ENCODE data around the gene RRP8. TPM values are rescaled to one million over a fixed set of nuclear protein-coding genes. Genes with fewer than 3 reads are reported as not detected.
A peak's percentile ranks its signal among the peaks of the same experiment; 100 is the strongest.

RRP8 gene
- total and polyA plus RNA-seq, 2 experiments from 2014 or later = 15.3 to 26.1 TPM

DNA sequence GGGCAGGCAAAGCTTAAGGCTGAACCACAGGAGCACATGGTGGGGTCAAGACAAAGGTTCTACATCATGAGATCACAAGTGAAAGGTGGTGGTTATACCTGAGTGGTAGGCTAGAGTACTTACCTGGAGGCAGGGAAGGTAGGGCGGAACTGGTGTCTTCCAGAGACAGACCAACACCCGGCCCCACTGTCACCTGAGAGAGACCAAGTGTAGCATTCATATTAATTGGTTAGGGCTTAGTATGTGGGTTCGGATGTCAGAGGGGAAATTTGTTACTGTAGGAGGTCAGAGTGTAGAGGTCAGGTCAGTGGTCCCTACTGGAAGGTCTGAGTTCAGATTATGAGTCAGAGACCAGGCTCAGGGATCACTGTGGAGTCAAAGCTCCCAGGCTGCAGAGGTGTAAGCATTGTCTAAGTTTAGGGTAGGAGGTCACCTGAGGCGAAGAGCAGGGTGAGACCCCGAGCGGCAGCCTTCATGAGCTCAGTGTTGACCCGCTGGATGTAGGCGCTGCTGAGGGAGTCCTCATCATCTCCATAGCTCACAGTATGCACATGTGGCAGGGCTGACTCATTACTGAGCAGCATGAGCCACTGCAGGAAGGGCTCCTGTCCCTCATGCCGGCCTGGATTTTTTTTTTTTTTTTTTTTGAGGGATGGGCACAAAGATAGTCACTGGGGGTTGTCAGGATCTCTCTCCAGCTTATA, 12.6 kb upstream of the RRP8 start:
- Histone ChIP-seq H3K9me3 (ENCODE audit: low read depth) (no peaks in the 10 kb centered on the region), H3K27ac (no peak overlapping the region), H3K4me2 (no peak overlapping the region), H3K9me2 (replicated peaks; ENCODE audit: insufficient read depth) (no peaks in the 10 kb centered on the region), H2AFZ (no peak overlapping the region), H3K4me3 (no peak overlapping the region), H3K79me2 (peaks cover 21% of the 10 kb centered on the region), H4K20me1 (ENCODE audit: insufficient read depth, poor library complexity, severe bottlenecking) (no peaks in the 10 kb centered on the region), H3K36me3 (replicated peaks; ENCODE audit: insufficient read depth, low read depth) (no peaks in the 10 kb centered on the region), H3K4me1 (ENCODE audit: insufficient read depth) (peaks cover 18% of the 10 kb centered on the region), H3K27me3 (no peaks in the 10 kb centered on the region)
- TF ChIP-seq EZH2 (IDR thresholded peaks at IDR 0.05; ENCODE audit: borderline replicate concordance) (no peak), EZH2phosphoT487 (IDR thresholded peaks at IDR 0.05; ENCODE audit: low read depth, severe bottlenecking, unreplicated experiment) (no peak)
- 96% methylated on average over 8 of the region's 9 CpGs for WGBS (ENCODE audit: low lambda C conversion rate, missing lambda C conversion rate)
- no peak for DNase-seq (ENCODE audit: low spot score)

DNA sequence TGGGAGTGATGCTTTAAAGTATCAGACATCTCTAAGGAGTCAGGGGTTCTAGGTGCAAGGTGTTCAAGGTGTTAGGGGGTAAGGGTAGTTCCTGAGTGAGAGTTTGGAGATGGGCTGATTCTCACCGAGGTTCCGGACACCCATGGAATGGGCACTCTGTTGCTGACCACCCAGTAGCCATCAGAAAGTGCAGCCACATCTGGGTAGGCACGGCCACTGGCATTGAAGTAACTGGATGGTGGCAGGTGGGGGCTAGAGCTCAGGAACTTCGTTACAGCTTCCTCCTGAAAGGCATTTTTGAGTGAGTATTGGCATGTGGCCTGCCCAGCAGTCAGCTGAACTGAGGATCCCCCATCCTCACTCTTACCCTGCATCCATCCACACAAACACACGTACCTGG, 11.6 kb upstream of the RRP8 start:
- WGBS (ENCODE audit: low lambda C conversion rate, missing lambda C conversion rate) = 92% methylated on average over 5 of the region's 5 CpGs
- H3K27ac ChIP-seq = no peak overlapping the region
- peaks cover 25% of the 10 kb centered on the region for H3K79me2 ChIP-seq

GRCh38 chr11:6614446-6614845, 11.0 kb upstream of the RRP8 start:
- Histone ChIP-seq H4K20me1 (ENCODE audit: insufficient read depth, poor library complexity, severe bottlenecking) (no peaks in the 10 kb centered on the region), H3K27ac (no peak overlapping the region), H3K4me3 (no peak overlapping the region), H3K27me3 (no peaks in the 10 kb centered on the region), H3K36me3 (replicated peaks; ENCODE audit: insufficient read depth, low read depth) (no peaks in the 10 kb centered on the region), H3K79me2 (peaks cover 30% of the 10 kb centered on the region), H3K9me2 (replicated peaks; ENCODE audit: insufficient read depth) (no peaks in the 10 kb centered on the region), H3K4me1 (ENCODE audit: insufficient read depth) (peaks cover 18% of the 10 kb centered on the region), H3K9me3 (ENCODE audit: low read depth) (no peaks in the 10 kb centered on the region), H3K4me2 (no peak overlapping the region), H2AFZ (no peak overlapping the region)
- 91% methylated on average over 2 of the region's 2 CpGs for WGBS (ENCODE audit: low lambda C conversion rate, missing lambda C conversion rate)
- no peak for TF ChIP-seq CTCF (IDR thresholded peaks at IDR 0.05; ENCODE audit: poor library complexity)
- TF ChIP-seq EZH2 (IDR thresholded peaks at IDR 0.05; ENCODE audit: borderline replicate concordance) = no peak
- TF ChIP-seq EZH2phosphoT487 (IDR thresholded peaks at IDR 0.05; ENCODE audit: low read depth, severe bottlenecking, unreplicated experiment) = no peak
- no peak for DNase-seq (ENCODE audit: low spot score)

More for the DNA sequence above, 11.6 kb upstream of the RRP8 start:
- no peaks in the 10 kb centered on the region for H3K27me3 ChIP-seq
- H3K9me2 ChIP-seq (replicated peaks; ENCODE audit: insufficient read depth) = no peaks in the 10 kb centered on the region
- peaks cover 18% of the 10 kb centered on the region for H3K4me1 ChIP-seq (ENCODE audit: insufficient read depth)
- no peaks in the 10 kb centered on the region for H3K36me3 ChIP-seq (replicated peaks; ENCODE audit: insufficient read depth, low read depth)
- no peak for TF ChIP-seq CTCF (IDR thresholded peaks at IDR 0.05; ENCODE audit: poor library complexity)
- no peak for TF ChIP-seq EZH2phosphoT487 (IDR thresholded peaks at IDR 0.05; ENCODE audit: low read depth, severe bottlenecking, unreplicated experiment)
- no peak for TF ChIP-seq EZH2 (IDR thresholded peaks at IDR 0.05; ENCODE audit: borderline replicate concordance)
- H4K20me1 ChIP-seq (ENCODE audit: insufficient read depth, poor library complexity, severe bottlenecking) = no peaks in the 10 kb centered on the region
- H2AFZ ChIP-seq = no peak overlapping the region
- no peaks in the 10 kb centered on the region for H3K9me3 ChIP-seq (ENCODE audit: low read depth)
- DNase-seq (ENCODE audit: low spot score) = no peak
- no peak overlapping the region for H3K4me2 ChIP-seq
- no peak overlapping the region for H3K4me3 ChIP-seq

- no peak for DNase-seq (ENCODE audit: low spot score)
- TF ChIP-seq CTCF (IDR thresholded peaks at IDR 0.05; ENCODE audit: poor library complexity) = no peak
- no peak for TF ChIP-seq EZH2 (IDR thresholded peaks at IDR 0.05; ENCODE audit: borderline replicate concordance)
- no peak for TF ChIP-seq EZH2phosphoT487 (IDR thresholded peaks at IDR 0.05; ENCODE audit: low read depth, severe bottlenecking, unreplicated experiment)
- Histone ChIP-seq H3K27me3 (no peaks in the 10 kb centered on the region), H3K27ac (peak overlapping the region; percentile 98), H3K4me3 (no peak overlapping the region), H4K20me1 (ENCODE audit: insufficient read depth, poor library complexity, severe bottlenecking) (no peaks in the 10 kb centered on the region), H3K9me2 (replicated peaks; ENCODE audit: insufficient read depth) (no peaks in the 10 kb centered on the region), H3K4me1 (ENCODE audit: insufficient read depth) (peaks cover 18% of the 10 kb centered on the region), H2AFZ (no peak overlapping the region), H3K79me2 (peaks cover 33% of the 10 kb centered on the region), H3K9me3 (ENCODE audit: low read depth) (no peaks in the 10 kb centered on the region), H3K4me2 (peak overlapping the region; percentile 74), H3K36me3 (replicated peaks; ENCODE audit: insufficient read depth, low read depth) (no peaks in the 10 kb centered on the region)
- 98% methylated on average over 3 of the region's 3 CpGs for WGBS (ENCODE audit: low lambda C conversion rate, missing lambda C conversion rate)
Measured at GRCh38 chr11:6613496-6613895, 10.1 kb upstream of the RRP8 start.
